ENCODE results near the gene CD163.

DNA sequence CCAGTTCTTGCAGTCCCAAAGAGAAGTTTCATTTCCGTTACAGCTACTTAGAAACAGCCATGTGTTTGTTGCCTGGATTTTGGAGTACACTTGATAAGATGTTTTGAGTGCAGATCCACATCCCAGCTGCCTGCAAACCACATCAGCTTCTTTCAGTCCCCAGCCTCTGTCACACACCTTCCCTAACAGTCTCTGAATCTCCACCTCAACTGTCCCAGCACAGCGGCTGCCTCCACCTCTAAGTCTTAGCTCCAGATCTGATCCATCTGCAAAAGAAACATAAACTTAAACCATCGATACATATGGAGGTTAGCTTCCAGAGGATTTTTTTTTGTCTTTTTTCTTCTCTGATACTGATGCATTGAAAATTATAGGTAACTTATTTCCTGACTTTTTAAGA is 8.4 kb downstream of the CD163 start:
- TF ChIP-seq, protein P1, sequence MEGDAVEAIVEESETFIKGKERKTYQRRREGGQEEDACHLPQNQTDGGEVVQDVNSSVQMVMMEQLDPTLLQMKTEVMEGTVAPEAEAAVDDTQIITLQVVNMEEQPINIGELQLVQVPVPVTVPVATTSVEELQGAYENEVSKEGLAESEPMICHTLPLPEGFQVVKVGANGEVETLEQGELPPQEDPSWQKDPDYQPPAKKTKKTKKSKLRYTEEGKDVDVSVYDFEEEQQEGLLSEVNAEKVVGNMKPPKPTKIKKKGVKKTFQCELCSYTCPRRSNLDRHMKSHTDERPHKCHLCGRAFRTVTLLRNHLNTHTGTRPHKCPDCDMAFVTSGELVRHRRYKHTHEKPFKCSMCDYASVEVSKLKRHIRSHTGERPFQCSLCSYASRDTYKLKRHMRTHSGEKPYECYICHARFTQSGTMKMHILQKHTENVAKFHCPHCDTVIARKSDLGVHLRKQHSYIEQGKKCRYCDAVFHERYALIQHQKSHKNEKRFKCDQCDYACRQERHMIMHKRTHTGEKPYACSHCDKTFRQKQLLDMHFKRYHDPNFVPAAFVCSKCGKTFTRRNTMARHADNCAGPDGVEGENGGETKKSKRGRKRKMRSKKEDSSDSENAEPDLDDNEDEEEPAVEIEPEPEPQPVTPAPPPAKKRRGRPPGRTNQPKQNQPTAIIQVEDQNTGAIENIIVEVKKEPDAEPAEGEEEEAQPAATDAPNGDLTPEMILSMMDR (IDR thresholded peaks at IDR 0.05): no peak
- TF ChIP-seq POLR2AphosphoS5 (IDR thresholded peaks at IDR 0.05; ENCODE audit: low read depth, low read length) (no peak), SIN3A (IDR thresholded peaks at IDR 0.05; ENCODE audit: borderline replicate concordance, insufficient read depth, low read depth, low read length) (no peak)

Measured in Panc1 (cell line).